A673 (cell line): ENCODE data around the gene EIF3L.

Source experiments
- EZH2 ChIP-seq: fragments of 200-600 bp; sonication (generic); IDR thresholded peaks from 2 replicates; pipeline ENCODE4 v1.6.1; 2017; ENCODE audit warnings: borderline replicate concordance, low read depth, mild to moderate bottlenecking, mixed read lengths, antibody characterized with exemption, low read length; ENCODE audit not compliant: poor library complexity, severe bottlenecking
- TF ChIP-seq, protein P1 (sequence below): fragments of 300-800, 200-600 bp; sonication (generic); conservative IDR thresholded peaks from 2 replicates; pipeline ENCODE4 v1.5.1; 2017; ENCODE audit warnings: low read depth, mild to moderate bottlenecking, antibody characterized with exemption, low read length, moderate library complexity, mixed read lengths

DNA sequence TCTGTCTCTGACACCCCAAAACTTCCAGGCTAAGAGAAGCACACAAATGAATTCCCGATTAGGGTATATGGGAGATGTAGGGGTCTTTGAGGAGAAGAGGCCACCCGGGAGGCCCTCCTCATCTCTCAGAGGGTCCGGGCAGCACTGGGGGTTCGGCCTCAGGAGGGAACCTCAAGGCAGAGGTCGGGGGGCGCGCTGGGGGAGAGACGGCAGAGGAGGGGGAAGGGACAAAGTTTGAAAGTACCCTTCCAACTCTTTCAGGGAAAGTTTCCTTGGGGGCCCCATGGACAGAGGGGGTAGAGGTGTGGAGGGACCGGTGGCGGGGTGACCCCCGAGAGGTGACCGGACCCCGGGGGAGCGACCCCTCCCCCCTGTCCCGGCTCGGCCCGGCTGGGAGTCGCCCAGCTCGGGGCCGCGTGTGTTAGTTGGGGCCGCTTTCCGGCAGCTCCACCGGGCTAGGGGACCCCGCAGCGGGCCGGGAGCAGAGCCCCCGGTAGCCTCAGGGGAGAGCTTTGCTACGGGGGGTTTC is 44.8 kb upstream of the EIF3L start:
- TF ChIP-seq, protein P1, sequence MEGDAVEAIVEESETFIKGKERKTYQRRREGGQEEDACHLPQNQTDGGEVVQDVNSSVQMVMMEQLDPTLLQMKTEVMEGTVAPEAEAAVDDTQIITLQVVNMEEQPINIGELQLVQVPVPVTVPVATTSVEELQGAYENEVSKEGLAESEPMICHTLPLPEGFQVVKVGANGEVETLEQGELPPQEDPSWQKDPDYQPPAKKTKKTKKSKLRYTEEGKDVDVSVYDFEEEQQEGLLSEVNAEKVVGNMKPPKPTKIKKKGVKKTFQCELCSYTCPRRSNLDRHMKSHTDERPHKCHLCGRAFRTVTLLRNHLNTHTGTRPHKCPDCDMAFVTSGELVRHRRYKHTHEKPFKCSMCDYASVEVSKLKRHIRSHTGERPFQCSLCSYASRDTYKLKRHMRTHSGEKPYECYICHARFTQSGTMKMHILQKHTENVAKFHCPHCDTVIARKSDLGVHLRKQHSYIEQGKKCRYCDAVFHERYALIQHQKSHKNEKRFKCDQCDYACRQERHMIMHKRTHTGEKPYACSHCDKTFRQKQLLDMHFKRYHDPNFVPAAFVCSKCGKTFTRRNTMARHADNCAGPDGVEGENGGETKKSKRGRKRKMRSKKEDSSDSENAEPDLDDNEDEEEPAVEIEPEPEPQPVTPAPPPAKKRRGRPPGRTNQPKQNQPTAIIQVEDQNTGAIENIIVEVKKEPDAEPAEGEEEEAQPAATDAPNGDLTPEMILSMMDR, result no peak
- no peak for TF ChIP-seq EZH2
